DND-41 (cell line): ENCODE data around the gene EPN3.

Source experiments
- ATAC-seq: fragments of 200-7000 bp; cut with Tn5 transposase; 3 replicates; pipeline ENCODE4 v1.9.1; 2021; ENCODE audit warnings: low read depth; ENCODE audit not compliant: insufficient read depth
- DNase-seq: peaks from one replicate; pipeline ENCODE4 v3.0.0-alpha.2; 2020
- H2AFZ ChIP-seq: 2 replicates; pipeline ENCODE4 v1.6.0; 2012; ENCODE audit warnings: low read depth, low read length
- H3K27ac ChIP-seq: 2 replicates; pipeline ENCODE4 v1.5.1; 2012; ENCODE audit warnings: low read length, inconsistent platforms
- H3K27me3 ChIP-seq: fragments of 200-600 bp; sonication (generic); 2 replicates; pipeline ENCODE4 v1.6.0; 2012; ENCODE audit warnings: low read length, mild to moderate bottlenecking, inconsistent platforms; ENCODE audit not compliant: insufficient read depth, poor library complexity
- H3K36me3 ChIP-seq: 2 replicates; pipeline ENCODE4 v1.5.1; 2012; ENCODE audit warnings: low read length, inconsistent platforms; ENCODE audit not compliant: insufficient read depth
- H3K4me1 ChIP-seq: 2 replicates; pipeline ENCODE4 v1.5.1; 2012; ENCODE audit warnings: mild to moderate bottlenecking, low read length; ENCODE audit not compliant: insufficient read depth
- H3K4me2 ChIP-seq: 2 replicates; pipeline ENCODE4 v1.6.0; 2012; ENCODE audit warnings: mild to moderate bottlenecking, moderate library complexity, low read length, inconsistent platforms; ENCODE audit not compliant: insufficient read depth
- H3K4me3 ChIP-seq, 2 experiments: fragments of 200-600 bp in 1 of 2; shearing (Covaris generic) in 1 of 2; 2 replicates each; pipeline ENCODE4 v1.5.1; 2012 to 2016; ENCODE audit warnings: inconsistent platforms in 2 of 2, low read length in 2 of 2, mild to moderate bottlenecking in 2 of 2, low read depth in 1 of 2, moderate library complexity in 1 of 2
- H3K79me2 ChIP-seq: 2 replicates; pipeline ENCODE4 v1.6.0; 2012; ENCODE audit warnings: low read length, inconsistent platforms; ENCODE audit not compliant: insufficient read depth
- H3K9ac ChIP-seq: 2 replicates; pipeline ENCODE4 v1.6.0; 2012; ENCODE audit warnings: low read depth, mild to moderate bottlenecking, inconsistent platforms, low read length, moderate library complexity
- H3K9me3 ChIP-seq: 2 replicates; pipeline ENCODE4 v1.5.1; 2012; ENCODE audit warnings: low read length, moderate library complexity, mild to moderate bottlenecking, inconsistent platforms; ENCODE audit not compliant: insufficient read depth, severe bottlenecking
- H4K20me1 ChIP-seq: 2 replicates; pipeline ENCODE4 v1.6.0; 2012; ENCODE audit warnings: low read length; ENCODE audit not compliant: insufficient read depth
- EZH2 ChIP-seq: IDR thresholded peaks from 3 replicates; pipeline ENCODE4 v1.6.1; 2012; ENCODE audit warnings: borderline replicate concordance, low read depth, mild to moderate bottlenecking, moderate library complexity, low read length, inconsistent platforms; ENCODE audit not compliant: severe bottlenecking
- TF ChIP-seq, protein P1 (sequence below): IDR thresholded peaks from 2 replicates; pipeline ENCODE4 v1.5.1; 2012; ENCODE audit warnings: borderline replicate concordance, low read length, moderate library complexity, mild to moderate bottlenecking; ENCODE audit not compliant: poor library complexity, severe bottlenecking; ENCODE audit errors: extremely low read depth

Gene EPN3

DNA sequence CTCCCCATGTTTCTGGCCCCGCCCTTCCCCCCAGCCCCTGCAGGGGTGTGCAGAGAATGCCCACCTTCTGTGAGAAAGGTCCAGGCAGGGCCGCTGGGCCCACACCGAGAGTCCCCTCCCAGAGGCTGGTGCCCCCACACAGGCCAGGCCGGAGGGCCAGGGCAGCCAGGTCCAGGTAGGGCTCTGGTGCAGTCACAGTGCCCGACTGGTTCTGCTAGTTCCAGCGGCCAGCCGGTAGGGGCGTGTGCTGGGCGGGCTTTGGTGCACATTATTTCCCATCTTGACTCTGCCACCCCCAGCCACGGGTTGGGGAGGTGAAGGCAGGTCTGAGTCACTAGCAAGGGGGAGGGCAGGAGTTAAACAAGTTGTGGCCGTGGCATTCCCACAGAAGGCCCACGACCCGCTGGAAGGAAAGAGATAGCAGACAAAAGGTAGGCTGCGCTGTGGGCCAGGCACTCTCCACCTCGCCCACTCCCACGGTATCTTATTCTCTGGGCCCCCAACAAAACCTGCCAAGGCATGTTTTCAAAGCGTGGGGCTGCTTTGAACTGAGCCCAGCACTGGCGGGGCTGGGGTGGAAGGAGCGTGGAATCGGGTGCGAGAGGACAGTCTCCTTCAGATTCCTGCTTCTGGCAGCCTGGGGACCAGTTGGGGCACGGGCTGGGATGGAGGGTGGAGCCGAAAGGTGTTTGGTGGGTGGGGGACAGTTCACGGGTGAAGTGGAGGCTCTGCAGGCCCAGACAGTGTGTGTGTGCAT lies 1.9 kb downstream of the EPN3 start:
- H3K4me2 ChIP-seq: no peak overlapping the region

DNA sequence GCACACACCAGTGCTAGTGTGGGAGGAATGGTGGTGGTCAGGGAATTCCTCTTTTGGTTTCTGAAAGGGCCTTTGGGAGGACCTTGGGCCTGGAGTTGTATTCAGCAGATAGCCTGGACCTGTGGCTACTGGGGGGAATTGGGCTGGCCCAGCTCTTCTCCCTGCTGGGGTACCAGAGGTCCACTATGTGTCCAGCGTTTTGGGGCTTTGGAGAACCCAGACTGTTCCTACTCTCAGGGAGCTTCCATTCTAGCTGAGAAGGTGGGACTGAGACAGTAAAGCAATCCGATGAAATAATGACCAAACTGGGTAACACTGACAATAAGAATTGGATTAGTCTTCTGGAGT lies 2.4 kb downstream of the EPN3 start:
- ATAC-seq (no peak), DNase-seq (no peak)
- Histone ChIP-seq H3K9me3 (no peaks in the 10 kb centered on the region), H3K4me1 (no peaks in the 10 kb centered on the region), H2AFZ (no peak overlapping the region), H3K27ac (no peak overlapping the region), H3K27me3 (peaks cover 41% of the 10 kb centered on the region), H3K9ac (no peak overlapping the region), H4K20me1 (0 out of 2 replicates have a peak, but pooled peaks cover 2% of the 10 kb centered on the region), H3K36me3 (no peaks in the 10 kb centered on the region), H3K4me3 (no peak overlapping the region), H3K4me2 (no peak overlapping the region), H3K79me2 (no peaks in the 10 kb centered on the region)
- TF ChIP-seq, protein P1, sequence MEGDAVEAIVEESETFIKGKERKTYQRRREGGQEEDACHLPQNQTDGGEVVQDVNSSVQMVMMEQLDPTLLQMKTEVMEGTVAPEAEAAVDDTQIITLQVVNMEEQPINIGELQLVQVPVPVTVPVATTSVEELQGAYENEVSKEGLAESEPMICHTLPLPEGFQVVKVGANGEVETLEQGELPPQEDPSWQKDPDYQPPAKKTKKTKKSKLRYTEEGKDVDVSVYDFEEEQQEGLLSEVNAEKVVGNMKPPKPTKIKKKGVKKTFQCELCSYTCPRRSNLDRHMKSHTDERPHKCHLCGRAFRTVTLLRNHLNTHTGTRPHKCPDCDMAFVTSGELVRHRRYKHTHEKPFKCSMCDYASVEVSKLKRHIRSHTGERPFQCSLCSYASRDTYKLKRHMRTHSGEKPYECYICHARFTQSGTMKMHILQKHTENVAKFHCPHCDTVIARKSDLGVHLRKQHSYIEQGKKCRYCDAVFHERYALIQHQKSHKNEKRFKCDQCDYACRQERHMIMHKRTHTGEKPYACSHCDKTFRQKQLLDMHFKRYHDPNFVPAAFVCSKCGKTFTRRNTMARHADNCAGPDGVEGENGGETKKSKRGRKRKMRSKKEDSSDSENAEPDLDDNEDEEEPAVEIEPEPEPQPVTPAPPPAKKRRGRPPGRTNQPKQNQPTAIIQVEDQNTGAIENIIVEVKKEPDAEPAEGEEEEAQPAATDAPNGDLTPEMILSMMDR: no peak

More for the DNA sequence above, 1.9 kb downstream of the EPN3 start:
- ATAC-seq (no peak), DNase-seq (no peak)
- Histone ChIP-seq H4K20me1 (no peaks in the 10 kb centered on the region), H3K27me3 (peaks cover 41% of the 10 kb centered on the region), H3K9me3 (no peaks in the 10 kb centered on the region), H3K27ac (no peak overlapping the region), H3K9ac (no peak overlapping the region), H3K79me2 (no peaks in the 10 kb centered on the region), H3K36me3 (no peaks in the 10 kb centered on the region), H2AFZ (no peak overlapping the region), H3K4me3 (no peak overlapping the region), H3K4me1 (no peaks in the 10 kb centered on the region)
- no peak for TF ChIP-seq EZH2
- TF ChIP-seq, protein P1: no peak

DNA sequence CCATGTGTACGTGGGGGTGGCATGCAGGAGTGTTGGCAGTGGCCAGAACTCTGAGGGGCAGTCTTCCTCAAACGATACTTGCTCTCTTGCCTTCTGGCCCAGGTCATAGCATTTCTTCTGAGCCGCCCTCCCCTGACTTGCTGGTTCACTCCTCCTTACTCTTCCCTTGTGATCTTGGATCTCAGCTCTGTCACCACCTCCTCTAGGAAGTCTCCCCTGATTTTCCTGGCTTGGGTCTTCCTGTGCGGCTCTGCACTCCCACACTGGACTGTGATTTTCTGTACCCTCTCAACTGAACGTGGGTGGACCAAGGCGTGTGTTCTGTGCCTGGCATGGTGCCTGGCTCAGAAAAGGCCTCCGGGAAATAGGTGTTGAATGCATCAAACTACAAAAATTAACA lies 2.9 kb downstream of the EPN3 start:
- no peak overlapping the region for H3K4me2 ChIP-seq

More for the DNA sequence above, 2.9 kb downstream of the EPN3 start:
- peaks cover 41% of the 10 kb centered on the region for H3K27me3 ChIP-seq
- ATAC-seq (no peak), DNase-seq (no peak)
- H3K4me3 ChIP-seq: no peak overlapping the region
- no peak overlapping the region for H2AFZ ChIP-seq
- no peaks in the 10 kb centered on the region for H3K9me3 ChIP-seq
- H3K79me2 ChIP-seq: no peaks in the 10 kb centered on the region
- no peak overlapping the region for H3K9ac ChIP-seq
- no peaks in the 10 kb centered on the region for H3K4me1 ChIP-seq
- H3K36me3 ChIP-seq: no peaks in the 10 kb centered on the region
- H4K20me1 ChIP-seq: 0 out of 2 replicates have a peak, but pooled peaks cover 2% of the 10 kb centered on the region
- TF ChIP-seq EZH2: no peak
- TF ChIP-seq, protein P1: no peak
- no peak overlapping the region for H3K27ac ChIP-seq
